Liver (tissue), 3 donors: ENCODE data around the gene KCNMB2.

ENCODE experiments used
- CTCF ChIP-seq: fragments of 150-350 bp; IDR thresholded peaks from 2 replicates; pipeline ENCODE4 v1.5.1; 2017; ENCODE audit warnings: improper control_type of control experiment, low read depth, low read length; ENCODE audit not compliant: missing input control
- EGR1 ChIP-seq, 2 donors: IDR thresholded peaks; 2 replicates each; pipeline ENCODE4 v1.6.1; 2016 to 2018; ENCODE audit warnings: antibody characterized with exemption in 2 of 2, low read depth in 2 of 2
- MAX ChIP-seq: IDR thresholded peaks from 2 replicates; pipeline ENCODE4 v1.6.1; 2016; ENCODE audit warnings: antibody characterized with exemption
- donor health status: healthy.
- donor health status: healthy.

- TF ChIP-seq EGR1 (IDR thresholded peaks at IDR 0.05; ENCODE audit: low read depth in 2 of 2) = no peak
- TF ChIP-seq CTCF = no peak
- no peak for TF ChIP-seq MAX
Measured at GRCh38 chr3:178526291-178526690, 9.9 kb upstream of the KCNMB2 start.
